ENCODE data around the gene ZBTB4.
"Not testable (repeated sequence)": the region's sequence is repeated elsewhere in the genome, so short reads cannot be mapped to it uniquely, and the experiment has no call there.

The ZBTB4 gene

DNA sequence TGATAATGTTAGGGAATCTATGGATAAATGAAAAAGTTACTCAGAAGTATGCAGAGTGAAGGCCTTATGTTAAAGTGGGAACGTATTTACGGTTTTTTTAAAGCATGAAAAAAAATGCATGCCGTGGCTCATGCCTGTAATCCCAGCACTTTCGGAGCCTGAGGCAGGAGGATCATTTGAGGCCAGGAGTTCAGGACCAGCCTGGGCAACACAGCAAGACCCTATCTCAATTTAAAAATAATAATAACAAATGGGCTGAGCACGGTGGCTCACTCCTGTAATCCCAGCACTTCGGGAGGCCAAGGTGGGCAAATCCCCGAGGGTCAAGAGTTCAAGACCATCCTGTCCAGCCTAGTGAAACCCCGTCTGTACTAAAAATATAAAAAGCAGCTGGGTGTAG, 10.7 kb upstream of the ZBTB4 start:
- DNase-seq: no peak

- DNase-seq: no peak
These were observed 6.8 kb upstream of the ZBTB4 start for GRCh38 chr17:7486181-7486580.

- DNase-seq: peak; percentile 63
These were observed 5.5 kb upstream of the ZBTB4 start for GRCh38 chr17:7484919-7485377.

DNA sequence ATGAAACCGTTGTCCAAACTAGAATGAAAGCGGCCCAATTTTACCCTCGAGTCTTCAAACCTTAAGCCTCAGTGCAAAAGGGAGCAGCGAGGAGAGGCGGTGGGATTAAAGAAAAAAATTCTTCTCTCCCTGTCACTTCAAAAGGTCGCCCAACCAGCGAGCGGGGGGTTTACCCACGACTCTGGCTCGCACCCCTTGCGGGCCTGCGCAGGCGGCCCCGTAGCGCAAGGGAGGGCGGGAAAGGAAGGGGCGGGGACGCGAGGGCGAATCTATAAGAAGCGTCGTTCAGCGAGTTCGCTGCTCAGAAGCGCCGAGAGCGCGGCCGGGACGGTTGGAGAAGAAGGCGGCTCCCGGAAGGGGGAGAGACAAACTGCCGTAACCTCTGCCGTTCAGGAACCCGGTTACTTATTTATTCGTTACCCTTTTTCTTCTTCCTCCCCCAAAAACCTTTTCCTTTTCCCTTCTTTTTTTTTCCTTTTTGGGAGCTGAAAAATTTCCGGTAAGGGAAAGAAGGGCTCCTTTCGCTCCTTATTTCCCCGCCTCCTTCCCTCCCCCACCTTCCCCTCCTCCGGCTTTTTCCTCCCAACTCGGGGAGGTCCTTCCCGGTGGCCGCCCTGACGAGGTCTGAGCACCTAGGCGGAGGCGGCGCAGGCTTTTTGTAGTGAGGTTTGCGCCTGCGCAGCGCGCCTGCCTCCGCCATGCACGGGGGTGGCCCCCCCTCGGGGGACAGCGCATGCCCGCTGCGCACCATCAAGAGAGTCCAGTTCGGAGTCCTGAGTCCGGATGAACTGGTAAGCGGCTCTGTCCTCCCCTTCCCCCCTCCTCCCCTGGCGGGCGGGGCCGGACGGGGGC, 4.9 kb upstream of the ZBTB4 start, which contains the start of gene POLR2A:
POLR2A (plus strand) TSS at position 300 of the 852 bp plus-strand sequence.
- DNase-seq: peak; percentile 95

- DNase-seq: peak; percentile 90
These were observed 4.0 kb upstream of the ZBTB4 start for GRCh38 chr17:7483255-7484066.

GRCh38 chr17:7482742-7483088, 3.3 kb upstream of the ZBTB4 start:
- DNase-seq: not testable (repeated sequence)

GRCh38 chr17:7481842-7482741, 2.7 kb upstream of the ZBTB4 start:
- not testable (repeated sequence) for DNase-seq

DNA sequence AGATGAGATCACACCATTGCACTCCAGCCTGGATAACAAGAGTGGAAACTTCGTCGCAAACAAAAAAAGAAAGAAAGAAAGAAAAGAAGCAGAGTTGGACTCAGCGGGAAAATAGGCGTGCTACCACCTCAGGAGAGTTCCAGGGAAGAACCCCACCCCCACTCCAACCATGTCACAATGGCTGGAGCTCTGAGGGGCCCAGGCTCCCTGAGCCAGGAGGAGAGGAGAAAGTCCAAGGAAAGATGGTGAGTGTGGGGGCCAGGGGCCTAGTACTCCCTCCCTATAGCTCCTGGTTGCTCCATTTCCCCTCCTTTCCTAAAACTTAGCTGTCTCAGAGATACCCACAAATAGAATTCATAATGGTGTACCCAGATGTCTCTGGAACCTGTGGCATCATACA, 1.8 kb upstream of the ZBTB4 start, which contains the start of gene SLC35G6:
SLC35G6 (plus strand) TSS at position 172 of the 400 bp plus-strand sequence; CDS start at position 243, 71 bp downstream.
- DNase-seq: not testable (repeated sequence)

DNA sequence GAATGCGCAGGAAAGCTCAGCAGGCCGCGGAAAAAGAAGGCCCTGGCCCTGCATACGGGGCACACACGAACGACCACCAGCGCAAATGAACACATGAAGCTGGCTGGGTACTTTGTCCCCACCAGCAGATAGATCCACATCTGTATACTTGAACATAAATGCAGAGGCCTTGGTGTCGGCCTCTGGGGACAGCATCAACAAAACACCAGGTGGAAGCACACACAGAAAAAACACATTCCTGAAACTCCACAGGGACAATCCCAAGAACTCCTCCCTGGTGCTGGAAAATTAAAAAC, 606 bp upstream of the ZBTB4 start:
- DNase-seq: peak; percentile 27

GRCh38 chr17:7478276-7479212, 887 bp downstream of the ZBTB4 start:
- peak; percentile 46 for DNase-seq

GRCh38 chr17:7477392-7478275, 1.8 kb downstream of the ZBTB4 start:
- DNase-seq: no peak

- DNase-seq: no peak
These were observed 2.5 kb downstream of the ZBTB4 start for GRCh38 chr17:7476951-7477350.

GRCh38 chr17:7476494-7476893, 2.9 kb downstream of the ZBTB4 start:
- no peak for DNase-seq

GRCh38 chr17:7475764-7476422, 3.5 kb downstream of the ZBTB4 start:
- DNase-seq: no peak

- not testable (repeated sequence) for DNase-seq
These were observed 4.7 kb downstream of the ZBTB4 start for GRCh38 chr17:7474767-7475166.

GRCh38 chr17:7471729-7472128, 7.7 kb downstream of the ZBTB4 start:
- no peak for DNase-seq

GRCh38 chr17:7470457-7470973, 8.9 kb downstream of the ZBTB4 start:
- DNase-seq: not testable (repeated sequence)

DNA sequence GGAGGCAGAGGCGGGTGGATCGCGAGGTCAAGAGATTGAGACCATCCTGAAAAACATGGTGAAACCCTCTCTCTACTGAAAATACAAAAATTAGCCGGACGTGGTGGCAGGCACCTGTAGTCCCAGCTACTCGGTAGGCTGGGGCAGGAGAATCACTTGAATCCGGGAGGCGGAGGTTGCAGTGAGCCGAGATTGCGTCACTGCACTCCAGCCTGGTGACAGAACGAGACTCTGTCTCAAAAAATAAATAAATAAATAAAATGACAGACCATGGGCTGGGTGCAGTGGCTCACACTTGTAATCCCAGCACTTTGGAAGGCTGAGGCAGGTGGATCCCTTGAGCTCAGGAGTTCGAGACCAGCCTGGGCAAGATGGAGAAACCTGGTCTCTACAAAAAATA, 9.6 kb downstream of the ZBTB4 start:
- not testable (repeated sequence) for DNase-seq

GRCh38 chr17:7468804-7469389, 10.5 kb downstream of the ZBTB4 start:
- DNase-seq: no peak

Measured in NCI-H69 (cell line).